ENCODE data around the gene ZFP36L2. TPM values are rescaled to one million over a fixed set of nuclear protein-coding genes. Genes with fewer than 3 reads are reported as not detected.

ZFP36L2 gene
- total RNA-seq, 1 donor from 2014 or later: 98.3 TPM

DNA sequence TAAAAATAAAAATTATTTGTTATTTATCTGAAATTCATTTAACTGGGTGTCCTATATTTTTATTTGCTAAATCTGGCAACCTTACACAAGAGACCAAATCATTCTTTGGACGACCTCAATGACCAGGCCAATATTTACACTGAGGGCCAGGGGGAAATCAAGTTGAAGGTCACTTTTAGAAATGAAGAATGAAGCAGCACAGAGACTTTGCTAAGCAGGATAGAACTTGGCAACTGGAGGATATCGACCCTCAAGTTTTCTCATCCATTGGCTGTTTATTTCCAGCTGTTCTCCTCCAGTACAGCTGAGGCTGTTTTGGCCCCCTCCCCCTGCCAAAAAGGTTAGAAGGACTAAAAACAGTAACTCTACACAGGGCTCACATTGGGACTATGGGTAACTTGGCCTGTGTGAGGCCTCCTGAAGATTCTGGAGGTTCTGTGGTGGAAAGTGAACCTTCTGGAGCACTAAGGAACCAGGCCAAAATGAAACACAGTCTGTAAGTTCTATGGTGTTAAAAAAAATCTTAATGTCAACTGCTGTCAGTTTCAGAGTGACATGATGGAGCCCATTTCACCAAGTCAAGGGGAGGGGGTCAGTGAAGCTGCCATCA is 32.2 kb upstream of the ZFP36L2 start:
- peaks cover 3% of the 10 kb centered on the region for H3K36me3 Mint-ChIP-seq
- no peak overlapping the region for H3K4me3 Mint-ChIP-seq
- TF ChIP-seq, protein P1, sequence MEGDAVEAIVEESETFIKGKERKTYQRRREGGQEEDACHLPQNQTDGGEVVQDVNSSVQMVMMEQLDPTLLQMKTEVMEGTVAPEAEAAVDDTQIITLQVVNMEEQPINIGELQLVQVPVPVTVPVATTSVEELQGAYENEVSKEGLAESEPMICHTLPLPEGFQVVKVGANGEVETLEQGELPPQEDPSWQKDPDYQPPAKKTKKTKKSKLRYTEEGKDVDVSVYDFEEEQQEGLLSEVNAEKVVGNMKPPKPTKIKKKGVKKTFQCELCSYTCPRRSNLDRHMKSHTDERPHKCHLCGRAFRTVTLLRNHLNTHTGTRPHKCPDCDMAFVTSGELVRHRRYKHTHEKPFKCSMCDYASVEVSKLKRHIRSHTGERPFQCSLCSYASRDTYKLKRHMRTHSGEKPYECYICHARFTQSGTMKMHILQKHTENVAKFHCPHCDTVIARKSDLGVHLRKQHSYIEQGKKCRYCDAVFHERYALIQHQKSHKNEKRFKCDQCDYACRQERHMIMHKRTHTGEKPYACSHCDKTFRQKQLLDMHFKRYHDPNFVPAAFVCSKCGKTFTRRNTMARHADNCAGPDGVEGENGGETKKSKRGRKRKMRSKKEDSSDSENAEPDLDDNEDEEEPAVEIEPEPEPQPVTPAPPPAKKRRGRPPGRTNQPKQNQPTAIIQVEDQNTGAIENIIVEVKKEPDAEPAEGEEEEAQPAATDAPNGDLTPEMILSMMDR (IDR thresholded peaks at IDR 0.05; ENCODE audit: unreplicated experiment): no peak
- no peaks in the 10 kb centered on the region for H3K27me3 Mint-ChIP-seq (ENCODE audit: low read depth)
- no peak for DNase-seq (ENCODE audit: low spot score in 2 of 2, unreplicated experiment in 2 of 2)
- H3K4me1 Mint-ChIP-seq: peaks cover 28% of the 10 kb centered on the region
- H3K27ac Mint-ChIP-seq: no peak overlapping the region
- no peaks in the 10 kb centered on the region for H3K9me3 Mint-ChIP-seq

DNA sequence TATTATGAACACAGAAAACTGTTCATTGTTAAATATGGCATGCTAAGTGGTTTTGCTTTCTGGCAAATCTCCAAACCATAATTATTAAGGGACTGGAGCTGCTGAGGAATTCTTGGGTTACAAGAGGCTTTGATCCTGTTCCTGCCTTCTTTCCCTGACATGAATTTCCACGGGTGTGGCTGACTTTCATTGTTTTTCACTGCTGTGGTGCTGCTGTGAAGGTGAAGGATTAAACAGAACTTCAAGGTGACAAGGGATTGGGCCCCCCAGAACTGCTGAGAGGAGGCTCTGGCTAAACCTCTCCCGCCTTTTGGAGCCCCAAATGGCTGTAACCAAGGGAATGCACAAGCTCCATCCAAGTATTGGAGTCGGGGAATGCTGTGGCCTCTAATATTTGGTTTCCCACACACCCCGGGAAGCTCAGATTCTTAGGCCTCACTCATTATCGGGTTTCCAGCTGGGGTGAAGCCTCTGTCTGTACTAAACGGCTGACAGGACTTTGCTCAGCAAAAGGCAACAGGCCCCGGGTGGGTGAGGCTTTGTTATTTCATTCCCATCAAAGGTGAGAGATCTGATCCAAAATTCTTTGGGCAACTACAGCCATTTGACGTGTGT is 29.0 kb upstream of the ZFP36L2 start:
- H3K27ac Mint-ChIP-seq: peak overlapping the region; percentile 91
- H3K9me3 Mint-ChIP-seq: no peaks in the 10 kb centered on the region
- TF ChIP-seq, protein P1 (IDR thresholded peaks at IDR 0.05; ENCODE audit: unreplicated experiment): no peak
- H3K4me3 Mint-ChIP-seq: no peak overlapping the region
- no peak for DNase-seq (ENCODE audit: low spot score in 2 of 2, unreplicated experiment in 2 of 2)
- H3K4me1 Mint-ChIP-seq: peaks cover 25% of the 10 kb centered on the region
- H3K36me3 Mint-ChIP-seq: no peaks in the 10 kb centered on the region
- no peaks in the 10 kb centered on the region for H3K27me3 Mint-ChIP-seq (ENCODE audit: low read depth)

DNA sequence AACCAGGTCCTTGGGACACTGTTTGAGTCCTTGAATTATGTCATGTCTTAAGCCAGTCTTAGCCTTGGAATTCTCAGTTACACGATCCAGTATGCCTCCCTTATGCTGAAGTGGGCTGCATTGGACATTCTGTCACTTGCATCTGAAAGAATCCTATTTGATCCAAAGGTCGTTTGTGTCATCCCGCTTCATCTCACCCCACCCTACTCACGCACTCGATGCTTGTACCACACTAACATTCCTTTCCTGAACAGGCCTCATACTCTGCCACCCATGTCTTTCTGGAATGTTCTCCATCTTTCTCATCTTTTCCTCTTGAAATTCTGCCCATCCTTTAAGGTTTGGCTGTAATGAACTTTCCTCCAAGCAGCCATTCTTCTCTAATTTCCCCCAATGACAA is 27.9 kb upstream of the ZFP36L2 start:
- Mint-ChIP-seq H3K27me3 (ENCODE audit: low read depth) (no peaks in the 10 kb centered on the region), H3K27ac (peak overlapping the region; percentile 91), H3K9me3 (no peaks in the 10 kb centered on the region), H3K36me3 (peaks cover 2% of the 10 kb centered on the region), H3K4me1 (peaks cover 23% of the 10 kb centered on the region), H3K4me3 (no peak overlapping the region)
- DNase-seq (ENCODE audit: low spot score in 2 of 2, unreplicated experiment in 2 of 2): no peak
- TF ChIP-seq, protein P1 (IDR thresholded peaks at IDR 0.05; ENCODE audit: unreplicated experiment): no peak

DNA sequence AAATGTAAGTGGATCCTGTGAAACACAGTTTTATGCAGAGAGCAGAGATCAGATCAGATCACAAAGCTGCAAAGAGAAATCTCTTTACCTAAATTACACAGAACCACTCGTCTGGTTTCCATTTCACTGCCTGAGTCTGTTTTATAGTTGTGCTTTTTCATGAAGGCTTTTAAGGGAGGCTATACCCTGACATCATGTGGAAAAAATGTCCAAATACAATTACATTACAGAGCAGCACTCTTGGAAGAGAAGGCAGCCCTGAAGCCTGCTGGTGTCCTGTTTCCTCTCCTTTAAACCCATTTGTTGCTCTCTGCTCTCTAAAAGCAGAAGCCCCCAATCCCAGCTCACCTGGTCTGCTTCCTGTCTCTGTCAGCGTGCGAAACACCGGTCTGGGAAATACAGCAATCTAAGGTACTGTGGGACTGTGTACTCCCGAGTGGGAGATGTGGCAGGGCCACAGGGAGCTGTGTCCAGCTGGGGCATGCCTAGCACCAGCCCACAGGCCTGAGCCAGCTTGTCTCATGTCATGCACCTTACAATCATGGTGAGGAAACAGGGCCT is 24.8 kb upstream of the ZFP36L2 start:
- H3K9me3 Mint-ChIP-seq: no peaks in the 10 kb centered on the region
- no peaks in the 10 kb centered on the region for H3K27me3 Mint-ChIP-seq (ENCODE audit: low read depth)
- H3K36me3 Mint-ChIP-seq: peaks cover 4% of the 10 kb centered on the region
- no peak overlapping the region for H3K4me3 Mint-ChIP-seq
- peak in 1 of 2 experiments; percentile 50 for DNase-seq (ENCODE audit: low spot score in 2 of 2, unreplicated experiment in 2 of 2)
- no peak overlapping the region for H3K27ac Mint-ChIP-seq
- TF ChIP-seq, protein P1 (IDR thresholded peaks at IDR 0.05; ENCODE audit: unreplicated experiment): no peak
- peaks cover 21% of the 10 kb centered on the region for H3K4me1 Mint-ChIP-seq

- Mint-ChIP-seq H3K9me3 (no peaks in the 10 kb centered on the region), H3K27me3 (ENCODE audit: low read depth) (no peaks in the 10 kb centered on the region), H3K4me3 (no peak overlapping the region), H3K27ac (peak overlapping the region; percentile 83), H3K4me1 (peaks cover 10% of the 10 kb centered on the region), H3K36me3 (peaks cover 4% of the 10 kb centered on the region)
- no peak for DNase-seq (ENCODE audit: low spot score in 2 of 2, unreplicated experiment in 2 of 2)
- TF ChIP-seq, protein P1 (IDR thresholded peaks at IDR 0.05; ENCODE audit: unreplicated experiment): no peak
Observed at GRCh38 chr2:43250015-43250414, 23.6 kb upstream of the ZFP36L2 start.

All from mesothelial cell of epicardium (in vitro differentiated cells).